ENCODE measurements around the gene PINLYP.

- TF ChIP-seq CTCF (IDR thresholded peaks at IDR 0.05) (no peak), ZFX (IDR thresholded peaks at IDR 0.05; ENCODE audit: borderline replicate concordance) (no peak)
Observed at GRCh38 chr19:43552198-43552450, 23.5 kb upstream of the PINLYP start.
